Loucy (cell line): ENCODE measurements around the gene MSANTD3.

Experiments used
- H2AFZ ChIP-seq: fragments of 200-600 bp; sonication (generic); 2 replicates; pipeline ENCODE4 v1.6.0; 2016; ENCODE audit warnings: antibody characterized with exemption, mild to moderate bottlenecking, low read length, moderate library complexity
- H3F3A ChIP-seq: fragments of 200-600 bp; 2 replicates; pipeline ENCODE4 v1.6.0; 2016; ENCODE audit warnings: antibody characterized with exemption, low read depth, mild to moderate bottlenecking
- H3K27me3 ChIP-seq: fragments of 200-600 bp; sonication (generic); 2 replicates; pipeline ENCODE4 v1.6.1; 2014; ENCODE audit warnings: low read length, mild to moderate bottlenecking; ENCODE audit not compliant: insufficient read depth, poor library complexity, severe bottlenecking
- H3K36me3 ChIP-seq: fragments of 200-600 bp; sonication (generic); 2 replicates; pipeline ENCODE4 v1.6.1; 2016; ENCODE audit warnings: low read length; ENCODE audit not compliant: insufficient read depth
- H3K4me1 ChIP-seq: fragments of 200-600 bp; sonication (generic); 2 replicates; pipeline ENCODE4 v1.5.1; 2014; ENCODE audit warnings: low read length, mild to moderate bottlenecking; ENCODE audit not compliant: insufficient read depth, poor library complexity, severe bottlenecking
- H3K4me2 ChIP-seq: fragments of 200-600 bp; sonication (generic); 2 replicates; pipeline ENCODE4 v1.6.0; 2014; ENCODE audit warnings: antibody characterized with exemption, low read length, low read depth, mild to moderate bottlenecking; ENCODE audit not compliant: poor library complexity, severe bottlenecking
- H3K4me3 ChIP-seq: fragments of 200-600 bp; sonication (generic); 2 replicates; pipeline ENCODE4 v1.5.1; 2014; ENCODE audit warnings: low read length, mild to moderate bottlenecking, mixed read lengths; ENCODE audit not compliant: poor library complexity, severe bottlenecking
- H3K79me2 ChIP-seq: fragments of 200-600 bp; sonication (generic); 2 replicates; pipeline ENCODE4 v1.6.1; 2014; ENCODE audit warnings: low read length; ENCODE audit not compliant: insufficient read depth
- H3K9ac ChIP-seq: fragments of 200-600 bp; sonication (generic); 2 replicates; pipeline ENCODE4 v1.6.0; 2014; ENCODE audit warnings: mild to moderate bottlenecking, low read depth, low read length, moderate library complexity; ENCODE audit not compliant: poor library complexity, severe bottlenecking
- H3K9me2 ChIP-seq: fragments of 200-600 bp; sonication (generic); replicated peaks from 2 replicates; pipeline ENCODE4 v1.6.1; 2016; ENCODE audit warnings: low read depth, low read length, mixed read lengths
- H3K9me3 ChIP-seq: fragments of 200-600 bp; sonication (generic); 2 replicates; pipeline ENCODE4 v1.6.1; 2014; ENCODE audit warnings: mild to moderate bottlenecking, antibody characterized with exemption, low read length, low read depth; ENCODE audit not compliant: insufficient read depth
- H4K20me1 ChIP-seq: fragments of 200-600 bp; sonication (generic); 2 replicates; pipeline ENCODE4 v1.6.0; 2014; ENCODE audit warnings: antibody characterized with exemption, low read length, mild to moderate bottlenecking; ENCODE audit not compliant: insufficient read depth, poor library complexity, severe bottlenecking
- EZH2phosphoT487 ChIP-seq: fragments of 200-600 bp; IDR thresholded peaks from 2 replicates; pipeline ENCODE4 v1.6.1; 2018; ENCODE audit warnings: antibody characterized with exemption, mild to moderate bottlenecking, moderate library complexity, borderline replicate concordance
- TF ChIP-seq, protein P1 (sequence below): fragments of 200-600 bp; sonication (generic); conservative IDR thresholded peaks from 2 replicates; pipeline ENCODE4 v1.5.1; 2014; ENCODE audit warnings: mild to moderate bottlenecking, antibody characterized with exemption, low read length

MSANTD3 gene

DNA sequence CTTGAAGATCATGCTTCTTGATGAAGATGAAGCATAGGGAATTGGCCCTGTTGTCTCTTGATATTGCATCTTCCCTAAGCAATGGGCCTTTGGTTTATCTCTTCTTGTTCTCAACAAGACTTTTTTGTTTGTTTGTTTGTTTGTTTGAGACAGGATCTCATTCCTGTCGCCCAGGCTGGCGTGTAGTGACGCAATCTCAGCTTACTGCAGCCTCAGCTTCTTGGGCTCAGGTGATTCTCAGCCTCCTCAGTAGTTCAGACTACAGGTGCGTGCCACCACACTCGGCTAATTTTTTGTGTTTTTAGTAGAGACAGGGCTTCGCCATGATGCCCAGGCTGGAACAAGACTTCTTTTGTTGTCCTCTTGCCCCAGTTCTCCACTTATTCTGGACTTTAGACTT lies 51.2 kb downstream of the MSANTD3 start:
- Histone ChIP-seq H3K4me3 (no peak overlapping the region), H3F3A (no peaks in the 10 kb centered on the region), H3K9me2 (no peaks in the 10 kb centered on the region), H3K9ac (no peak overlapping the region), H3K36me3 (no peaks in the 10 kb centered on the region), H2AFZ (no peak overlapping the region), H3K4me1 (peaks cover 16% of the 10 kb centered on the region), H3K79me2 (peaks cover 14% of the 10 kb centered on the region; the same call in 1 of the 2 replicates), H3K9me3 (no peaks in the 10 kb centered on the region), H4K20me1 (peaks cover 4% of the 10 kb centered on the region), H3K27me3 (no peaks in the 10 kb centered on the region), H3K4me2 (no peak overlapping the region)
- TF ChIP-seq, protein P1, sequence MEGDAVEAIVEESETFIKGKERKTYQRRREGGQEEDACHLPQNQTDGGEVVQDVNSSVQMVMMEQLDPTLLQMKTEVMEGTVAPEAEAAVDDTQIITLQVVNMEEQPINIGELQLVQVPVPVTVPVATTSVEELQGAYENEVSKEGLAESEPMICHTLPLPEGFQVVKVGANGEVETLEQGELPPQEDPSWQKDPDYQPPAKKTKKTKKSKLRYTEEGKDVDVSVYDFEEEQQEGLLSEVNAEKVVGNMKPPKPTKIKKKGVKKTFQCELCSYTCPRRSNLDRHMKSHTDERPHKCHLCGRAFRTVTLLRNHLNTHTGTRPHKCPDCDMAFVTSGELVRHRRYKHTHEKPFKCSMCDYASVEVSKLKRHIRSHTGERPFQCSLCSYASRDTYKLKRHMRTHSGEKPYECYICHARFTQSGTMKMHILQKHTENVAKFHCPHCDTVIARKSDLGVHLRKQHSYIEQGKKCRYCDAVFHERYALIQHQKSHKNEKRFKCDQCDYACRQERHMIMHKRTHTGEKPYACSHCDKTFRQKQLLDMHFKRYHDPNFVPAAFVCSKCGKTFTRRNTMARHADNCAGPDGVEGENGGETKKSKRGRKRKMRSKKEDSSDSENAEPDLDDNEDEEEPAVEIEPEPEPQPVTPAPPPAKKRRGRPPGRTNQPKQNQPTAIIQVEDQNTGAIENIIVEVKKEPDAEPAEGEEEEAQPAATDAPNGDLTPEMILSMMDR: no peak
- no peak for TF ChIP-seq EZH2phosphoT487

DNA sequence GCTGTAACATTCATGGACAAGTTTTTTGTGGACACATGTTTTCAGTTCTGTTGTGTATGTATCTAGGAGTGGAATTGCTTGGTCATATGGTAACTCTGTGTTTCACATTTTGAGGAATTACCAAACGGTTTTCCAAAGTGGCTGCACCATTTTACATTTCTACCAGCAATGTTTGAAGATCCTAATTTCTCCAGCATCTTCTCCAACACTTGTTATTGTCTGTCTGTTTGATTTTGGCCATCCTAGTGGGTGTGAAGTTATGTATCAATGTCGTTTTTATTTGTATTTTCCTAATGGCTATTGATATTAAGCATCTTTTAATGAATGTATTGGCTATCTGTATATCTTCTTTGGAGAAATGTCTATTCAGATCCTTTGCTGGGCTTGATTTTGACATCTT lies 52.9 kb downstream of the MSANTD3 start:
- H2AFZ ChIP-seq: no peak overlapping the region
- H3K9me3 ChIP-seq: no peaks in the 10 kb centered on the region
- no peak overlapping the region for H3K9ac ChIP-seq
- no peaks in the 10 kb centered on the region for H3F3A ChIP-seq
- no peaks in the 10 kb centered on the region for H3K27me3 ChIP-seq
- H3K4me2 ChIP-seq: no peak overlapping the region
- H3K36me3 ChIP-seq: no peaks in the 10 kb centered on the region
- no peaks in the 10 kb centered on the region for H3K9me2 ChIP-seq
- H4K20me1 ChIP-seq: peaks cover 4% of the 10 kb centered on the region
- no peaks in the 10 kb centered on the region; the same call in 1 of the 2 replicates for H3K79me2 ChIP-seq
- H3K4me3 ChIP-seq: no peak overlapping the region
- H3K4me1 ChIP-seq: peaks cover 8% of the 10 kb centered on the region
- TF ChIP-seq, protein P1: no peak
- TF ChIP-seq EZH2phosphoT487: no peak

DNA sequence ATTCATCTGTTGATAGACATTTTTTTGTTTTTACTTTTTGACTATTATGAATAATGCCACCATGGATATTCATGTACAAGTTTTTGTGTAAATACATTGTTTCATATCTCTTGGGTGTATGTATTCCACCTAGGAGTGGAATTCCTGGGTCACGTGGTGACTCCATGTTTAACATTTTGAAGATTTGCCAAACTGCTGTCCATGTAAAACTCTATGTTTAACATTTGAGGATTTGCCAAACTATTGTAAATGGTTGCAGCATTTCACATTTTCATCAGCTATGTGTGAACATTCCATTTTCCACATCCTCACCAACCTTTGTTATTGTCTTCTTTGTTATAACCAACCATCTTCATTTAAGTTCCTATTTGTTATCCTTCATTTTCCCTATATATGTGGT lies 58.3 kb downstream of the MSANTD3 start:
- H3K4me2 ChIP-seq: no peak overlapping the region
- H3K9me2 ChIP-seq: no peaks in the 10 kb centered on the region
- H3K36me3 ChIP-seq: no peaks in the 10 kb centered on the region
- no peaks in the 10 kb centered on the region for H3K4me1 ChIP-seq
- H3F3A ChIP-seq: no peaks in the 10 kb centered on the region
- H2AFZ ChIP-seq: no peak overlapping the region
- H3K4me3 ChIP-seq: no peak overlapping the region
- no peaks in the 10 kb centered on the region for H4K20me1 ChIP-seq
- H3K27me3 ChIP-seq: no peaks in the 10 kb centered on the region
- H3K9me3 ChIP-seq: no peaks in the 10 kb centered on the region
- TF ChIP-seq, protein P1: no peak
- no peak for TF ChIP-seq EZH2phosphoT487
- H3K79me2 ChIP-seq: no peaks in the 10 kb centered on the region
- no peak overlapping the region for H3K9ac ChIP-seq
